Measurements from ENCODE around the gene CRK. TPM values are rescaled to one million over a fixed set of nuclear protein-coding genes. Genes with fewer than 3 reads are reported as not detected.

The CRK gene
- total and polyA plus RNA-seq, 10 of the 15 experiments (the other 5 are each of a cell fraction or from before 2014, with no cell fraction given) = 11.1 to 23.8 (median 20.5) TPM

DNA sequence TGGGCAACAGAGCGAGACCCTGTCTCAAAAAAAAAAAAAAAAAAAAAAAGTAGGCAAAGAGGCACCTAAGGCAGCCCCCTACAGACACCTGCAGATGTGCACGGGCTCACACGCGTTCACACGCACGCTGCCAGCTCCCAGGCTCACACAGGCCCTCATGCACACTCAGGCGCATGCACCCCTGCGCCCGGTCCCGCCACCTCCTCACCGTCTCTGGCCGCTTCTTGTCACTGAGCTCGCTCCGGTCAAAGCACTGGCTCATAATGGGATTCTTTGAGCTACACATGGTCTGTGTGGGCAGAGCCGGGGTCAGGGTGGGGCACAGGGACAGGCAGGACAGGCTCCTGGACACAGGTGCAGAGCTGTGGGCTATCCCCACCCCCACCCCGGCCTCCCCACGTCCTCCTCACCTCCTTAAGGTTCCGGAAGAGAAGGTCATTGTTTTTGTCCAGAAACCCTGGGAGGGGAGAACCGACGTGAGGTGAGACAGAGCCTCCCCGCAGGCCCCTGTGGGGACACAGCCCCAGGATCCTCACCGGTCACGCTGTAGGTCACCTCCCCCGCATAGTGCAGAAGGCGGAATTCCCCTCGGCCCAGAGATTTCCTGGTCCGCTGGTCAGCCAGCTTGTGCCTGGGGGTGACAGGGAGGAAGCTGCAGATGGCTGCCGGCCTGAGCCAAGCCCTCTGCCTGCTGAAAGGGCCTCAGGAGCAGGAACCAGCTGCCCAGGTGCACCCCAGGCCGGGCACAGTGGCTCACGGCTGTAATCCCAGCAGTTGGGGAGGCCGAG is 18.6 kb upstream of the CRK start:
- RAD21 ChIA-PET (ENCODE audit: unreplicated experiment) = interaction anchor here (0.6 to 2.3 kb wide), 16 partner anchors 10 to 242 kb away, joined by 3 to 17 read pairs (median 4); partner anchors contain the start of gene INPP5K
- FAIRE-seq = peak; percentile 80
- no peaks in the 10 kb centered on the region for H3K9me3 ChIP-seq (replicated peaks; ENCODE audit: control insufficient read depth, insufficient read depth, low read length)
- H3K4me3 ChIP-seq = peak overlapping the region; percentile 63
- intact Hi-C loops (cut with micrococcal nuclease; ENCODE audit: unreplicated experiment) = no loop called here
- H3K4me1 ChIP-seq (ENCODE audit: control insufficient read depth, insufficient read depth, low read length) = peaks cover 27% of the 10 kb centered on the region
- no peaks in the 10 kb centered on the region for H3K27me3 ChIP-seq (replicated peaks in 1 of 2; ENCODE audit: control insufficient read depth in 2 of 2, insufficient read depth in 2 of 2, low read length in 1 of 2)
- no TSS peak for BruUV-seq (replicated peaks)
- H2AFZ ChIP-seq (ENCODE audit: control insufficient read depth, low read depth, low read length) = peak overlapping the region; percentile 11
- peak overlapping the region; percentile 54 for H3K27ac ChIP-seq (ENCODE audit: control insufficient read depth, insufficient read depth)
- in situ Hi-C loops (cut with MboI) = no loop called here
- peak; percentile 67 for DNase-seq (ENCODE audit: low read depth, low spot score)
- CTCF ChIA-PET = interaction anchor here (0.8 to 2.7 kb wide), 5 partner anchors 10 to 155 kb away, joined by 3 to 14 read pairs (median 5); partner anchors contain the start of genes INPP5K and SLC43A2
- peak; percentile 87 for ATAC-seq
- WGBS (ENCODE audit: insufficient coverage, insufficient replicate concordance, low lambda C conversion rate, missing lambda C conversion rate) = 12% methylated on average over 28 of the region's 31 CpGs
- SMC1A ChIA-PET (ENCODE audit: uncharacterized antibody, unreplicated experiment) = interaction anchor here (0.9 to 2.2 kb wide), 11 partner anchors 10 to 132 kb away, joined by 3 to 10 read pairs (median 4); partner anchors contain the start of gene INPP5K
- H4K20me1 ChIP-seq (ENCODE audit: control insufficient read depth, insufficient read depth) = no peaks in the 10 kb centered on the region
- peaks cover 3 to 15% of the 10 kb centered on the region in 2 experiments for H3K36me3 ChIP-seq (ENCODE audit: control insufficient read depth in 2 of 2, insufficient read depth in 2 of 2, low read length in 1 of 2)
- POLR2A ChIA-PET = interaction anchor here (0.6 to 3.2 kb wide), 15 partner anchors 9 to 705 kb away, joined by 3 to 22 read pairs (median 4); partner anchors contain the start of genes CRK, INPP5K and MYO1C
- no peaks in the 10 kb centered on the region; the same call in 1 of the 2 replicates for H3K79me2 ChIP-seq (ENCODE audit: control insufficient read depth, insufficient read depth, low read length)
- peak overlapping the region; percentile 23 for H3K4me2 ChIP-seq (ENCODE audit: control insufficient read depth, insufficient read depth)
- peak overlapping the region; percentile 53 for H3K9ac ChIP-seq (ENCODE audit: control insufficient read depth, insufficient read depth, low read length)
- TF ChIP-seq, protein P1, sequence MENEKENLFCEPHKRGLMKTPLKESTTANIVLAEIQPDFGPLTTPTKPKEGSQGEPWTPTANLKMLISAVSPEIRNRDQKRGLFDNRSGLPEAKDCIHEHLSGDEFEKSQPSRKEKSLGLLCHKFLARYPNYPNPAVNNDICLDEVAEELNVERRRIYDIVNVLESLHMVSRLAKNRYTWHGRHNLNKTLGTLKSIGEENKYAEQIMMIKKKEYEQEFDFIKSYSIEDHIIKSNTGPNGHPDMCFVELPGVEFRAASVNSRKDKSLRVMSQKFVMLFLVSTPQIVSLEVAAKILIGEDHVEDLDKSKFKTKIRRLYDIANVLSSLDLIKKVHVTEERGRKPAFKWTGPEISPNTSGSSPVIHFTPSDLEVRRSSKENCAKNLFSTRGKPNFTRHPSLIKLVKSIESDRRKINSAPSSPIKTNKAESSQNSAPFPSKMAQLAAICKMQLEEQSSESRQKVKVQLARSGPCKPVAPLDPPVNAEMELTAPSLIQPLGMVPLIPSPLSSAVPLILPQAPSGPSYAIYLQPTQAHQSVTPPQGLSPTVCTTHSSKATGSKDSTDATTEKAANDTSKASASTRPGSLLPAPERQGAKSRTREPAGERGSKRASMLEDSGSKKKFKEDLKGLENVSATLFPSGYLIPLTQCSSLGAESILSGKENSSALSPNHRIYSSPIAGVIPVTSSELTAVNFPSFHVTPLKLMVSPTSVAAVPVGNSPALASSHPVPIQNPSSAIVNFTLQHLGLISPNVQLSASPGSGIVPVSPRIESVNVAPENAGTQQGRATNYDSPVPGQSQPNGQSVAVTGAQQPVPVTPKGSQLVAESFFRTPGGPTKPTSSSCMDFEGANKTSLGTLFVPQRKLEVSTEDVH (IDR thresholded peaks at IDR 0.05; ENCODE audit: low read depth, partially characterized antibody) = no peak
- TF ChIP-seq IKZF1 (conservative IDR thresholded peaks at IDR 0.05) = peak; percentile 94
- peak; percentile 39; the same call in 1 of the 2 replicates for TF ChIP-seq SPI1 (IDR thresholded peaks at IDR 0.05; ENCODE audit: borderline replicate concordance, insufficient read depth, low read depth, low read length)
- no peak for TF ChIP-seq CBX5 (IDR thresholded peaks at IDR 0.05; ENCODE audit: low read depth)
- no peak for TF ChIP-seq ASH2L (IDR thresholded peaks at IDR 0.05; ENCODE audit: borderline replicate concordance, low read depth)
- TF ChIP-seq, protein P2, sequence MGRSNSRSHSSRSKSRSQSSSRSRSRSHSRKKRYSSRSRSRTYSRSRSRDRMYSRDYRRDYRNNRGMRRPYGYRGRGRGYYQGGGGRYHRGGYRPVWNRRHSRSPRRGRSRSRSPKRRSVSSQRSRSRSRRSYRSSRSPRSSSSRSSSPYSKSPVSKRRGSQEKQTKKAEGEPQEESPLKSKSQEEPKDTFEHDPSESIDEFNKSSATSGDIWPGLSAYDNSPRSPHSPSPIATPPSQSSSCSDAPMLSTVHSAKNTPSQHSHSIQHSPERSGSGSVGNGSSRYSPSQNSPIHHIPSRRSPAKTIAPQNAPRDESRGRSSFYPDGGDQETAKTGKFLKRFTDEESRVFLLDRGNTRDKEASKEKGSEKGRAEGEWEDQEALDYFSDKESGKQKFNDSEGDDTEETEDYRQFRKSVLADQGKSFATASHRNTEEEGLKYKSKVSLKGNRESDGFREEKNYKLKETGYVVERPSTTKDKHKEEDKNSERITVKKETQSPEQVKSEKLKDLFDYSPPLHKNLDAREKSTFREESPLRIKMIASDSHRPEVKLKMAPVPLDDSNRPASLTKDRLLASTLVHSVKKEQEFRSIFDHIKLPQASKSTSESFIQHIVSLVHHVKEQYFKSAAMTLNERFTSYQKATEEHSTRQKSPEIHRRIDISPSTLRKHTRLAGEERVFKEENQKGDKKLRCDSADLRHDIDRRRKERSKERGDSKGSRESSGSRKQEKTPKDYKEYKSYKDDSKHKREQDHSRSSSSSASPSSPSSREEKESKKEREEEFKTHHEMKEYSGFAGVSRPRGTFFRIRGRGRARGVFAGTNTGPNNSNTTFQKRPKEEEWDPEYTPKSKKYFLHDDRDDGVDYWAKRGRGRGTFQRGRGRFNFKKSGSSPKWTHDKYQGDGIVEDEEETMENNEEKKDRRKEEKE (IDR thresholded peaks at IDR 0.05) = no peak
- TF ChIP-seq NFIC (IDR thresholded peaks at IDR 0.05; ENCODE audit: low read depth, low read length) = 0 out of 2 replicates have a peak, but pooled peaks have one; percentile 14
- no peak for TF ChIP-seq ZNF24 (IDR thresholded peaks at IDR 0.05)
- TF ChIP-seq TCF3 (IDR thresholded peaks at IDR 0.05; ENCODE audit: borderline replicate concordance, insufficient read depth, low read depth, low read length) = no peak
- peak; percentile 59 for TF ChIP-seq CREM (IDR thresholded peaks at IDR 0.05; ENCODE audit: low read depth)
- no peak for TF ChIP-seq HDAC2 (IDR thresholded peaks at IDR 0.05)
- TF ChIP-seq YY1 (IDR thresholded peaks at IDR 0.05; ENCODE audit: low read depth, low read length) = peak; percentile 90
- TF ChIP-seq SP1 (IDR thresholded peaks at IDR 0.05; ENCODE audit: low read depth, low read length) = peak; percentile 85
- TF ChIP-seq NFXL1 (IDR thresholded peaks at IDR 0.05; ENCODE audit: borderline replicate concordance) = no peak
- TF ChIP-seq ZNF384 (IDR thresholded peaks at IDR 0.05; ENCODE audit: borderline replicate concordance, low read depth, low read length) = no peak
- peak; percentile 77 for TF ChIP-seq GATAD2B (conservative IDR thresholded peaks at IDR 0.05; ENCODE audit: low read depth)
- TF ChIP-seq NRF1 (conservative IDR thresholded peaks at IDR 0.05; ENCODE audit: low read depth, low read length) = no peak
